Osteocyte (in vitro differentiated cells): ENCODE results near the gene PLCB1. TPM values are rescaled to one million over a fixed set of nuclear protein-coding genes. Genes with fewer than 3 reads are reported as not detected.

Experiments
- DNase-seq: peaks from one replicate; pipeline ENCODE4 v3.0.0; 2021; ENCODE audit warnings: mixed read lengths; ENCODE audit not compliant: unreplicated experiment; ENCODE audit errors: extremely low spot score
- H3K27ac Mint-ChIP-seq: one replicate; pipeline ENCODE4 v1.8.0; 2021; ENCODE audit warnings: mild to moderate bottlenecking, mixed read lengths; ENCODE audit not compliant: unreplicated experiment
- H3K27me3 Mint-ChIP-seq: one replicate; pipeline ENCODE4 v1.8.0; 2021; ENCODE audit warnings: mixed read lengths; ENCODE audit not compliant: unreplicated experiment
- H3K36me3 Mint-ChIP-seq: one replicate; pipeline ENCODE4 v1.8.0; 2021; ENCODE audit warnings: mixed read lengths; ENCODE audit not compliant: unreplicated experiment
- H3K4me1 Mint-ChIP-seq: one replicate; pipeline ENCODE4 v1.8.0; 2021; ENCODE audit warnings: mixed read lengths; ENCODE audit not compliant: unreplicated experiment
- H3K4me3 Mint-ChIP-seq: one replicate; pipeline ENCODE4 v1.8.0; 2021; ENCODE audit warnings: mild to moderate bottlenecking, moderate library complexity, mixed read lengths; ENCODE audit not compliant: unreplicated experiment
- H3K9me3 Mint-ChIP-seq: one replicate; pipeline ENCODE4 v1.8.0; 2021; ENCODE audit warnings: mixed read lengths; ENCODE audit not compliant: unreplicated experiment
- CTCF ChIP-seq: fragments of 200-600 bp; sonication (generic); IDR thresholded peaks from 2 replicates; pipeline ENCODE4 v1.5.0; 2021; ENCODE audit warnings: antibody characterized with exemption, mild to moderate bottlenecking, moderate library complexity
- total RNA-seq: library from RNA; stranded (reverse); gene quantifications from 2 replicates; pipeline ENCODE4 v1.2.1, GENCODE V29; 2021

The PLCB1 gene
- total RNA-seq, 1 donor from 2014 or later = 33.3 TPM

GRCh38 chr20:8474027-8474668 lies 342.1 kb downstream of the PLCB1 start:
- Mint-ChIP-seq H3K27me3 (no peaks in the 10 kb centered on the region), H3K9me3 (no peaks in the 10 kb centered on the region), H3K36me3 (peaks cover 2% of the 10 kb centered on the region), H3K27ac (no peak overlapping the region), H3K4me1 (peaks cover 13% of the 10 kb centered on the region), H3K4me3 (no peak overlapping the region)
- no peak for TF ChIP-seq CTCF
- no peak for DNase-seq

DNA sequence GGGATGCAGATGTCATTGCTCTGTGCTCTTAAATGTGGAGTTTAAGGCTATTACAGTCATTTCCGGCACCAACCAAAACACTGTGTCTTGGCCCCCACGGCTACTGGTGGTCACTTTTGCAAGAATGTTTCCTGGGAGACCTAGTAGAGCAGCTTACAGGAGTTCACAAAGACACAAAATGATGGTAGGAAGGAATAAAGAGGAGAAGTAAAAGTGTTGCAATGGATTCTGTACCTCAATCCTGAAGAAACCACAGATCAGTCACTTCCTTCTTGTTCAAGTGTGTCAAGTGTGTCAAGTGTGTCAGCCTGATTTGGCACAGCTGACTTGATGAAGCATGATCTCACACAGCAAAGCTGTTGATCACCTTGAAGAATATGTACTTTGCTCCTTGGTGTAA lies 344.0 kb downstream of the PLCB1 start:
- Mint-ChIP-seq H3K4me3 (no peak overlapping the region), H3K36me3 (peaks cover 2% of the 10 kb centered on the region), H3K27ac (no peak overlapping the region), H3K27me3 (no peaks in the 10 kb centered on the region), H3K9me3 (no peaks in the 10 kb centered on the region), H3K4me1 (peaks cover 13% of the 10 kb centered on the region)
- TF ChIP-seq CTCF = no peak
- no peak for DNase-seq

DNA sequence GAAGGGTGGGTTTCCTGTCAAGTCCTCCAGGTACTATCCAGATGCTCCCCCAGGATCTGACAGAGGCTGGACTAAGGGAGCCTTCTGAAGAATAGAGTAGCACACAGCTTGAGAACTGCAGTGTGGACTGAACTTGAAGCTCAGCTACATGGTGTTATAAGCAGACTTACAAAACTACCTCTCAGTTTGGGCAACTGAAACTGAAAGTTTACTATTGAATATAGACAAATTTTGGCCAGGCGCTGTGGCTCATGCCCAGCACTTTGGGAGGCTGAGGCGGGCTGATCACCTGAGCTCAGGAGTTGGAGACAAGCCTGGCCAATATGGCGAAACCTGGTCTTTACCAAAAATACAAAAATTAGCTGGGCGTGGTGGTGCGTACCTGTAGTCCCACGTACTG lies 348.5 kb downstream of the PLCB1 start:
- Mint-ChIP-seq H3K27me3 (no peaks in the 10 kb centered on the region), H3K4me3 (no peak overlapping the region), H3K4me1 (no peaks in the 10 kb centered on the region), H3K36me3 (peaks cover 3% of the 10 kb centered on the region), H3K27ac (no peak overlapping the region), H3K9me3 (no peaks in the 10 kb centered on the region)
- DNase-seq = no peak
- no peak for TF ChIP-seq CTCF

GRCh38 chr20:8487696-8488095 lies 355.6 kb downstream of the PLCB1 start:
- H3K27me3 Mint-ChIP-seq = no peaks in the 10 kb centered on the region
- H3K4me3 Mint-ChIP-seq = no peak overlapping the region
- H3K4me1 Mint-ChIP-seq = no peaks in the 10 kb centered on the region
- no peaks in the 10 kb centered on the region for H3K9me3 Mint-ChIP-seq
- peaks cover 3% of the 10 kb centered on the region for H3K36me3 Mint-ChIP-seq
- TF ChIP-seq CTCF = no peak
- H3K27ac Mint-ChIP-seq = no peak overlapping the region
- DNase-seq = no peak

DNA sequence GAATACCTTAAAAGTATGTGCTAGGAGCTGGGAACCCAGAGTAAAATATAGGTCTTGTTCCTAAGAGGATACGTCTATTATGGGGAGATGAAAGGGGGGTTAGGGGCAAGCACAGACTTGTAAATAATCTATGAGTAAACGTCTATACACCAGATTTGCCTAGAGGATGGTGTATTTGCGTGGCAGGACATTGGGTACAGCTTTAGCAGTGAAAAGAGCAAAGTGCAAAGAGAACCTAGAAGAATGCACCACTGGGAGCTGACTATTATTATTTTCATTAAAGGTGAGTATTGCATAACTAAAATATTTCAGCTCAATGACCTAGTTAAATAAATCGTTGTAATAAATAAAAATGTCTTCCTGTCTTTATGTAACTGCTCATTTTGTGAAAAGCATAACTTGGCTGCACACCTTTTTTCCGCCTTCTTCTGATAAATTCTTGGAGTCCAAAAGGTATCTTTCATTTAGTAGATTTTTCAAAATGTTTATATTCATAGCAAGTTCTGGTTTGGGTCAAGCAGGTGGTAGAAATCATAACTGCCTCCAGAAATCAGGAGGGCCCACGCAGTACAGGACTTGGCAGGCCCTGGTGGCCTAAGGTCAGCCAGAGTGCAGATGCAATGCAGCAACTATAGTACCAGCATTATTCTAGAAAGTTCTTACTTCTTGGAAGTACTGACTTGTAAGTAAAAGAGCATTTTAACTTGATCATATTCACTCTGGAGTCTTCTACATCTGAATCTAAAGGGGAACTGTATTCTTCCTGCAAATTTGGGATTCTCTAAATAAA lies 357.2 kb downstream of the PLCB1 start:
- Mint-ChIP-seq H3K4me1 (no peaks in the 10 kb centered on the region), H3K9me3 (no peaks in the 10 kb centered on the region), H3K27me3 (no peaks in the 10 kb centered on the region), H3K27ac (no peak overlapping the region), H3K4me3 (no peak overlapping the region), H3K36me3 (peaks cover 3% of the 10 kb centered on the region)
- no peak for TF ChIP-seq CTCF
- DNase-seq = no peak
